H9 (cell line): Measurements from ENCODE around the gene UGT1A7. TPM values are rescaled to one million over a fixed set of nuclear protein-coding genes. Genes with fewer than 3 reads are reported as not detected.

Experiments used
- DNase-seq: peaks from one replicate; pipeline ENCODE4 v3.0.0-alpha.2; 2017
- H2AFZ ChIP-seq: one replicate; pipeline ENCODE4 v1.6.1; 2013; ENCODE audit warnings: mild to moderate bottlenecking, low read length, control low read depth, moderate library complexity
- H2AK5ac ChIP-seq: 2 replicates; pipeline ENCODE4 v1.6.1; 2013; ENCODE audit warnings: low read length, control low read depth, mixed read lengths; ENCODE audit not compliant: insufficient read length
- H2BK120ac ChIP-seq: one replicate; pipeline ENCODE4 v1.6.1; 2013; ENCODE audit warnings: low read depth, mild to moderate bottlenecking, low read length, control low read depth, inconsistent platforms; ENCODE audit not compliant: poor library complexity, severe bottlenecking
- H2BK12ac ChIP-seq: 2 replicates; pipeline ENCODE4 v1.6.1; 2013; ENCODE audit warnings: low read length, control low read depth, mixed read lengths, low read depth; ENCODE audit not compliant: insufficient read length
- H2BK15ac ChIP-seq: 2 replicates; pipeline ENCODE4 v1.6.1; 2013; ENCODE audit warnings: low read depth, low read length, control low read depth
- H2BK20ac ChIP-seq: one replicate; pipeline ENCODE4 v1.6.1; 2013; ENCODE audit warnings: low read depth, mild to moderate bottlenecking, low read length, control low read depth, inconsistent platforms; ENCODE audit not compliant: poor library complexity, severe bottlenecking
- H2BK5ac ChIP-seq: 2 replicates; pipeline ENCODE4 v1.6.1; 2013; ENCODE audit warnings: low read length, control low read depth, mixed read lengths; ENCODE audit not compliant: insufficient read length
- H3K14ac ChIP-seq: 2 replicates; pipeline ENCODE4 v1.6.1; 2013; ENCODE audit warnings: low read length, control low read depth; ENCODE audit not compliant: insufficient read depth
- H3K18ac ChIP-seq: 2 replicates; pipeline ENCODE4 v1.6.1; 2013; ENCODE audit warnings: low read depth, mild to moderate bottlenecking, mixed read lengths, low read length, control low read depth; ENCODE audit not compliant: insufficient read length
- H3K23ac ChIP-seq: 2 replicates; pipeline ENCODE4 v1.6.1; 2013; ENCODE audit warnings: low read length, control low read depth, mixed read lengths, low read depth; ENCODE audit not compliant: insufficient read length
- H3K23me2 ChIP-seq: 2 replicates; pipeline ENCODE4 v1.6.1; 2013; ENCODE audit warnings: low read depth, mild to moderate bottlenecking, mixed read lengths, low read length, control low read depth; ENCODE audit not compliant: insufficient read length, poor library complexity, severe bottlenecking
- H3K27ac ChIP-seq: 2 replicates; pipeline ENCODE4 v1.5.1; 2013; ENCODE audit warnings: low read length, control low read depth, mixed read lengths, low read depth; ENCODE audit not compliant: insufficient read length
- H3K27me3 ChIP-seq: 2 replicates; pipeline ENCODE4 v1.6.1; 2013; ENCODE audit warnings: low read length, control low read depth, inconsistent platforms; ENCODE audit not compliant: insufficient read depth
- H3K4ac ChIP-seq: 2 replicates; pipeline ENCODE4 v1.6.1; 2013; ENCODE audit warnings: low read depth, mild to moderate bottlenecking, control low read depth, inconsistent platforms, low read length, moderate library complexity
- H3K4me1 ChIP-seq: 2 replicates; pipeline ENCODE4 v1.6.1; 2013; ENCODE audit warnings: low read length, control low read depth, inconsistent platforms; ENCODE audit not compliant: insufficient read depth
- H3K4me2 ChIP-seq: 2 replicates; pipeline ENCODE4 v1.6.1; 2013; ENCODE audit warnings: low read length, control low read depth, mixed read lengths; ENCODE audit not compliant: insufficient read length, insufficient read depth
- H3K56ac ChIP-seq: 2 replicates; pipeline ENCODE4 v1.6.1; 2013; ENCODE audit warnings: low read depth, mild to moderate bottlenecking, mixed read lengths, low read length, control low read depth; ENCODE audit not compliant: insufficient read length
- H3K79me1 ChIP-seq: 2 replicates; pipeline ENCODE4 v1.6.1; 2013; ENCODE audit warnings: low read depth, mild to moderate bottlenecking, moderate library complexity, low read length, control low read depth, inconsistent platforms; ENCODE audit not compliant: insufficient read depth, poor library complexity, severe bottlenecking
- H3K79me2 ChIP-seq: 2 replicates; pipeline ENCODE4 v1.6.1; 2013; ENCODE audit warnings: low read length, control low read depth, inconsistent platforms; ENCODE audit not compliant: insufficient read depth
- H3K9ac ChIP-seq: 2 replicates; pipeline ENCODE4 v1.6.1; 2013; ENCODE audit warnings: low read length, control low read depth, mixed read lengths; ENCODE audit not compliant: insufficient read length; ENCODE audit errors: extremely low read depth
- H3K9me3 ChIP-seq: one replicate; pipeline ENCODE4 v1.6.1; 2013; ENCODE audit warnings: low read depth, low read length, inconsistent platforms; ENCODE audit not compliant: control insufficient read depth
- H3T11ph ChIP-seq: one replicate; pipeline ENCODE4 v1.6.1; 2013; ENCODE audit warnings: mild to moderate bottlenecking, low read length, control low read depth, inconsistent platforms
- H4K20me1 ChIP-seq: one replicate; pipeline ENCODE4 v1.6.1; 2013; ENCODE audit not compliant: control insufficient read depth, insufficient read length, insufficient read depth
- H4K5ac ChIP-seq: 2 replicates; pipeline ENCODE4 v1.6.1; 2013; ENCODE audit warnings: low read depth, mild to moderate bottlenecking, mixed read lengths, low read length, control low read depth; ENCODE audit not compliant: insufficient read length
- H4K8ac ChIP-seq: replicated peaks from 2 replicates; pipeline ENCODE4 v1.6.1; 2013; ENCODE audit warnings: low read length, control low read depth, mixed read lengths, low read depth; ENCODE audit not compliant: insufficient read length
- H4K91ac ChIP-seq: 2 replicates; pipeline ENCODE4 v1.6.1; 2013; ENCODE audit warnings: low read depth, mild to moderate bottlenecking, moderate library complexity, mixed read lengths, low read length, control low read depth; ENCODE audit not compliant: insufficient read length
- H3K27ac Mint-ChIP-seq, 3 experiments: 2 replicates in 2 of 3; 3 replicates in 1 of 3; pipeline ENCODE4 v1.8.0; 2020 to 2021; ENCODE audit warnings: mixed read lengths in 3 of 3, mild to moderate bottlenecking in 1 of 3, moderate library complexity in 1 of 3
- H3K27me3 Mint-ChIP-seq: 2 replicates; pipeline ENCODE4 v1.8.0; 2021; ENCODE audit warnings: low read depth, mild to moderate bottlenecking, moderate library complexity, mixed read lengths
- H3K36me3 Mint-ChIP-seq, 3 experiments: 2 replicates in 2 of 3; 3 replicates in 1 of 3; pipeline ENCODE4 v1.8.0; 2020 to 2021; ENCODE audit warnings: low read depth in 3 of 3, mixed read lengths in 3 of 3; ENCODE audit not compliant: insufficient read depth in 1 of 3
- H3K4me1 Mint-ChIP-seq, 2 experiments: 2 replicates each; pipeline ENCODE4 v1.8.0; 2020; ENCODE audit warnings: mixed read lengths in 2 of 2
- H3K4me3 Mint-ChIP-seq, 2 experiments: 2 replicates in 1 of 2; 3 replicates in 1 of 2; pipeline ENCODE4 v1.8.0; 2020 to 2021; ENCODE audit warnings: mild to moderate bottlenecking in 2 of 2, mixed read lengths in 2 of 2, moderate library complexity in 1 of 2
- H3K9me3 Mint-ChIP-seq, 2 experiments: 2 replicates in 1 of 2; 3 replicates in 1 of 2; pipeline ENCODE4 v1.8.0; 2020; ENCODE audit warnings: mild to moderate bottlenecking in 2 of 2, mixed read lengths in 2 of 2, moderate library complexity in 1 of 2
- WGBS: extraction: QIAGEN DNeasy Blood & Tissue Kit; methylation state at CpG from one replicate; pipeline ENCODE4 v1.1.7; 2013; ENCODE audit warnings: missing lambda C conversion rate, low lambda C conversion rate, mixed read lengths; ENCODE audit not compliant: insufficient read length; ENCODE audit errors: extremely low coverage; 5-methylcytosine and 5-hydroxymethylcytosine counted together
- total RNA-seq: library from RNA; stranded (reverse); gene quantifications from 2 replicates; pipeline ENCODE4 v1.2.1, GENCODE V29; 2021
- TF ChIP-seq, protein P1 (sequence below): fragments of 200-600 bp; sonication (generic); conservative IDR thresholded peaks from 3 replicates; pipeline ENCODE4 v1.8.0; 2021; ENCODE audit warnings: antibody characterized with exemption, mild to moderate bottlenecking

Gene UGT1A7
- total RNA-seq, 1 experiment from 2014 or later: not detected

DNA sequence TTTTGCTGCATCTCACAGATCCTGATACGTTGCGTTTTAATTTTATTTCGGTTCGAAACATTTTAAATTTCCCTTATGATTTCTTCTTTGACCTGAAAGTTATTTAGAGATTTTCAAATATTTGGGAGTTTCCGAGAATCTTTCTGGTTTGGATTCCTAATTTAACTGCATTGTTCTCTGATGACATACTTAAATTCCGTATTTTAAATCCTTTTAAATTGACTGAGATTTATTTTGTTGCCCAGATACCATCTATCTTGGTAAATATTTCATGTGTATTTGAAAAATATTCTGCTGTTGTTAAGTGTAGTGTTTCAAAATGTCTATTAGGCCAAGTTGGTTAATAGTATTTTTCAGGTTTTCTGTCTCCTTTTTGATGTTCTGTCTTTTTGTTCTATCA lies 134.2 kb downstream of the UGT1A7 start:
- no peak for DNase-seq
- Mint-ChIP-seq H3K4me3 (no peak overlapping the region), H3K36me3 (no peaks in the 10 kb centered on the region), H3K9me3 (no peaks in the 10 kb centered on the region), H3K27ac (no peak overlapping the region), H3K4me1 (no peaks in the 10 kb centered on the region), H3K27me3 (peaks cover 9% of the 10 kb centered on the region)
- WGBS: no CpG with 5 or more reads among the region's 6 CpGs
- no peaks in the 10 kb centered on the region for H3K9me3 ChIP-seq
- no peak overlapping the region for H2AK5ac ChIP-seq
- H2BK120ac ChIP-seq: no peak overlapping the region
- H2BK12ac ChIP-seq: no peak overlapping the region
- H4K91ac ChIP-seq: no peak overlapping the region
- TF ChIP-seq, protein P1, sequence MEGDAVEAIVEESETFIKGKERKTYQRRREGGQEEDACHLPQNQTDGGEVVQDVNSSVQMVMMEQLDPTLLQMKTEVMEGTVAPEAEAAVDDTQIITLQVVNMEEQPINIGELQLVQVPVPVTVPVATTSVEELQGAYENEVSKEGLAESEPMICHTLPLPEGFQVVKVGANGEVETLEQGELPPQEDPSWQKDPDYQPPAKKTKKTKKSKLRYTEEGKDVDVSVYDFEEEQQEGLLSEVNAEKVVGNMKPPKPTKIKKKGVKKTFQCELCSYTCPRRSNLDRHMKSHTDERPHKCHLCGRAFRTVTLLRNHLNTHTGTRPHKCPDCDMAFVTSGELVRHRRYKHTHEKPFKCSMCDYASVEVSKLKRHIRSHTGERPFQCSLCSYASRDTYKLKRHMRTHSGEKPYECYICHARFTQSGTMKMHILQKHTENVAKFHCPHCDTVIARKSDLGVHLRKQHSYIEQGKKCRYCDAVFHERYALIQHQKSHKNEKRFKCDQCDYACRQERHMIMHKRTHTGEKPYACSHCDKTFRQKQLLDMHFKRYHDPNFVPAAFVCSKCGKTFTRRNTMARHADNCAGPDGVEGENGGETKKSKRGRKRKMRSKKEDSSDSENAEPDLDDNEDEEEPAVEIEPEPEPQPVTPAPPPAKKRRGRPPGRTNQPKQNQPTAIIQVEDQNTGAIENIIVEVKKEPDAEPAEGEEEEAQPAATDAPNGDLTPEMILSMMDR: no peak
- H3K23me2 ChIP-seq: no peaks in the 10 kb centered on the region
- H4K8ac ChIP-seq: no peak overlapping the region
- no peak overlapping the region for H3K4me2 ChIP-seq
- H4K20me1 ChIP-seq: no peaks in the 10 kb centered on the region
- H4K5ac ChIP-seq: no peak overlapping the region
- H3K4me1 ChIP-seq: no peaks in the 10 kb centered on the region
- no peak overlapping the region for H3T11ph ChIP-seq
- H3K56ac ChIP-seq: no peak overlapping the region
- no peak overlapping the region for H2BK20ac ChIP-seq
- H3K79me1 ChIP-seq: no peaks in the 10 kb centered on the region
- H3K14ac ChIP-seq: no peak overlapping the region
- H3K18ac ChIP-seq: no peak overlapping the region
- H3K9ac ChIP-seq: no peak overlapping the region
- no peak overlapping the region for H3K4ac ChIP-seq
- H2AFZ ChIP-seq: no peak overlapping the region
- no peak overlapping the region for H3K27ac ChIP-seq
- H3K23ac ChIP-seq: no peak overlapping the region
- no peaks in the 10 kb centered on the region for H3K27me3 ChIP-seq
- H2BK5ac ChIP-seq: no peak overlapping the region
- H3K79me2 ChIP-seq: no peaks in the 10 kb centered on the region
- no peak overlapping the region for H2BK15ac ChIP-seq
